Ovary (tissue), 9 donors: ENCODE results near the gene ADI1. TPM values are rescaled to one million over a fixed set of nuclear protein-coding genes. Genes with fewer than 3 reads are reported as not detected.

Source experiments
- DNase-seq, 5 donors: peaks; one replicate each; pipeline ENCODE4 v3.0.0-alpha.2; 2019 to 2020
- H3K27ac ChIP-seq, 2 donors: fragments of 200-600 bp; one replicate each; pipeline versions ENCODE4 v1.5.1 to v1.8.0; 2019 to 2022
- H3K27me3 ChIP-seq: fragments of 200-600 bp; one replicate; pipeline ENCODE4 v1.8.0; 2022
- H3K36me3 ChIP-seq: fragments of 200-600 bp; sonication (generic); one replicate; pipeline ENCODE4 v1.5.1; 2019
- H3K4me1 ChIP-seq: one replicate; pipeline ENCODE4 v1.8.1; 2013; ENCODE audit warnings: mild to moderate bottlenecking, moderate library complexity; ENCODE audit not compliant: insufficient read depth
- H3K4me3 ChIP-seq: fragments of 200-600 bp; sonication (generic); one replicate; pipeline ENCODE4 v1.5.1; 2017
- H3K9me3 ChIP-seq, 2 donors: fragments of 200-600 bp in 1 of 2; sonication (generic) in 1 of 2; one replicate each; pipeline versions ENCODE4 v1.5.1 to v1.8.1; 2013 to 2019; ENCODE audit warnings: mild to moderate bottlenecking in 1 of 2, moderate library complexity in 1 of 2
- EP300 ChIP-seq: sonication (generic); formaldehyde crosslinking; IDR thresholded peaks from one replicate; pipeline ENCODE4 v1.6.1; 2017; ENCODE audit warnings: antibody characterized with exemption
- POLR2A ChIP-seq: fragments of 450-650 bp; IDR thresholded peaks from one replicate; pipeline ENCODE4 v1.6.1; 2017; ENCODE audit warnings: antibody characterized with exemption, mild to moderate bottlenecking, moderate library complexity
- WGBS, 3 donors: extraction: QIAGEN DNeasy Blood & Tissue Kit in 1 of 3; methylation state at CpG; one replicate each; pipeline versions ENCODE4 v1.1.5 to v1.1.7; 2013 to 2017; 5-methylcytosine and 5-hydroxymethylcytosine counted together
- intact Hi-C, 4 donors: fragments of 100-400 bp; cut with DNase I; formaldehyde crosslinking; loops; one replicate each; pipeline versions ENCODE4 v1.11.0 to v1.15.1; 2022 to 2023
- polyA plus RNA-seq, 2 donors: library from polyadenylated mRNA; stranded (reverse); fragments of 200-250 nt in 1 of 2; fragments of 350-450 nt in 1 of 2; fragmentation: Illumina TruSeq in 1 of 2; extraction: RNeasy Lipid Tissue Mini Kit (QIAGEN cat#74804) in 1 of 2; gene quantifications; one replicate each; pipeline ENCODE4 v1.2.3, GENCODE V29; 2013 to 2014
- total RNA-seq, 7 donors: library from RNA; depleted of rRNA in 2 of 7; stranded (reverse); fragments of >200 nt in 2 of 7; fragmentation: NEBNext Ultra II Directional in 3 of 7; extraction: Animal tissue kit (Norgen Biotek cat#: 25700) in 3 of 7; gene quantifications; one replicate each; pipeline versions ENCODE4 v1.1.0 to v1.2.4, GENCODE V29; 2016 to 2023
- TF ChIP-seq, protein P1 (sequence below), 3 donors: fragments of 450-650 bp in 2 of 3; fragments of 200-600 bp in 1 of 3; IDR thresholded peaks; one replicate each; pipeline versions ENCODE4 v1.5.1 to v1.8.0; 2016 to 2022; ENCODE audit warnings: antibody characterized with exemption in 3 of 3, mild to moderate bottlenecking in 1 of 3
- donor health status: DM: no; HTN: no; CAD: no; lungs with moderate emphysema.
- donor health status: DM: no; HTN: no; CAD: no.
- donor health status: Bipolar disorder and iron deficiency.
- donor health status: DM: yes; HTN: yes; CAD: no.
- donor health status: DM: no; HTN: no; CAD: no.
- donor health status: DM: yes; HTN: yes; CAD: no.

ADI1 gene
- total and polyA plus RNA-seq, 9 donors: 35.9 to 77.2 (median 51.9) TPM

DNA sequence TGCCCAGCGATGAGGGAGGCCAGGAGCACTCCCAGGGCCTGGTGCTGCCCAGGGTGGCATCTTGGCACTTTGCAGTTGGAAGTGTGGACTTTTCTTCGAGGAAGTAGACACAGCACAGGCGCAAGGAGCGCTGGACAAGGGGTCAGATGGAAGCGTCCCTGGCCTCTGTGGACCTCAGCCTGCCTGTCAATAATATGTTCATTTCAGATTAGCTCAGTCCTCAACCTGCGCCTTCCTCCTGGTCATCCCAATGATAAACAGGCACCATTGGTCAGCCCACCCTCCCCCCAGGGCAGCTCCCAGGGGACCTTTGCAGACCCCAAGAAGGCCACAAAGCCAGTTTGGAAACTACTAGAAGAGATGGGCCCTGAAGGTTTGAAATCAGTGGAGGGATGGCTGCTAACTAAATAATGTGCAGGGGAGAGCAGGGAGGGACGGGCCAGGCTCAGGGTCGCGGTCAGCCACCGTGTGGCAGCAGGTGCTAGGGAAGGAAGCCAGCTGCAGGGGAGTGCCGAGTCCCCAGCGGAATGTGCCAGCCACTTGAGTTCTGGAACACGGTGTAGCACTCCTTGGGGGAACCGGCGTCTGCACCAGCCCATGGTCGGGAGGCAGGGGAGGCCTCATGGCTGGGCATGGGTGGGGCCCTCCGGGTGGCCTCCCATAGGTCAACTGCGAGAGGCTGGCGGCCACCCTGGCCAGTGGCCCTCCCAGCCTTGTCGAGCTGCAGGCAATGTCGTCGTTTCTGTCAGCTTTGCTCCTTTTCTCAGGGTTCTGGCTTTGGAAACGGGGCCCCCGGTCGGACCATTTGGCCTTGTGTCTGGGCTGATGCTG lies 59.9 kb downstream of the ADI1 start:
- Histone ChIP-seq H3K27me3 (no peaks in the 10 kb centered on the region), H3K4me3 (no peak overlapping the region), H3K9me3 (no peaks in the 10 kb centered on the region), H3K27ac (no peak overlapping the region), H3K4me1 (peaks cover 2% of the 10 kb centered on the region), H3K36me3 (no peaks in the 10 kb centered on the region)
- peak in 1 of 5 donors; percentile 21 for DNase-seq
- WGBS, 3 donors: 84 to 90% (median 85%) methylated on average over 25 of the region's 25 CpGs
- intact Hi-C loops: loop anchor here in 1 of 4 donors (2.0 kb wide), 1 partner anchor 35 kb away; no protein-coding TSS in a partner anchor
- no peak for TF ChIP-seq EP300

DNA sequence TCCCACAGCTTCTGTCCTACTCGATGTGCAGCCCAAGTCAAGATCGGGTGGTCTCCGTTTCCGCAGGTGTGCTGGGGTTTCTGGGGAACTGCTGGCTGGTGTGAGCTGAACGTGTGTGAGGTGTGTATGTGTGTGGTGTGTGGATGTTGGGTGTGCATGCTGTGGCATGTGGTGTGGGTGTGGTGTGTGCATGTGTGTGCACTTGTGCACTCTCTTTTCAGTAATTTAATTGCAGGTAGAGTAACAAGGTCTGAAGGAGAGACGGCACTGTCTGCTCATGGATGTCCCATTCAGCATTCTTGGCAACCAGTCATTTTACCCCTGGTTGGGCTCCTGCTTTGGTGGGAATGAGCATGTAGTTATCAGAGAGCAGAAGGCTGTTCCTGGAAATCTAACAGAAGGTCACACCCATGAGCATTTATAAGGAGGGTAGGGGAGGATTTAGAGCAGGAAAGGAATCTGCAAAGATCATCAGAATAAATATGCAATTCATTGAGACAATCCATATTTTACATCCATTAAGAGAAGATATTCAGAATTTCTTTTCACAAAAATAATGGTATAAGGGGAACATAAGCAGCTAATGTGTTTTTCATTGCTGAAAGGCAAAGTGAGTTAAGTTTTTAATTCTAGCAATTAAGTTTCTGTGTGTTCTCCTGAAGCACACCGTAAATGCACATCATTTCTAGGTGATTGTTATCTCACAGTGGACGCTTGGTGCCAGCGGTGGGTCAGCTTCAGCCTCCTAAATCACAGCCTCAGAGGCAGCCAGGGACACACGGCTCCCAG lies 60.7 kb downstream of the ADI1 start:
- H3K27ac ChIP-seq: no peak overlapping the region
- H3K4me3 ChIP-seq: no peak overlapping the region
- no peak for TF ChIP-seq POLR2A
- no peak for TF ChIP-seq EP300
- TF ChIP-seq, protein P1, sequence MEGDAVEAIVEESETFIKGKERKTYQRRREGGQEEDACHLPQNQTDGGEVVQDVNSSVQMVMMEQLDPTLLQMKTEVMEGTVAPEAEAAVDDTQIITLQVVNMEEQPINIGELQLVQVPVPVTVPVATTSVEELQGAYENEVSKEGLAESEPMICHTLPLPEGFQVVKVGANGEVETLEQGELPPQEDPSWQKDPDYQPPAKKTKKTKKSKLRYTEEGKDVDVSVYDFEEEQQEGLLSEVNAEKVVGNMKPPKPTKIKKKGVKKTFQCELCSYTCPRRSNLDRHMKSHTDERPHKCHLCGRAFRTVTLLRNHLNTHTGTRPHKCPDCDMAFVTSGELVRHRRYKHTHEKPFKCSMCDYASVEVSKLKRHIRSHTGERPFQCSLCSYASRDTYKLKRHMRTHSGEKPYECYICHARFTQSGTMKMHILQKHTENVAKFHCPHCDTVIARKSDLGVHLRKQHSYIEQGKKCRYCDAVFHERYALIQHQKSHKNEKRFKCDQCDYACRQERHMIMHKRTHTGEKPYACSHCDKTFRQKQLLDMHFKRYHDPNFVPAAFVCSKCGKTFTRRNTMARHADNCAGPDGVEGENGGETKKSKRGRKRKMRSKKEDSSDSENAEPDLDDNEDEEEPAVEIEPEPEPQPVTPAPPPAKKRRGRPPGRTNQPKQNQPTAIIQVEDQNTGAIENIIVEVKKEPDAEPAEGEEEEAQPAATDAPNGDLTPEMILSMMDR (IDR thresholded peaks at IDR 0.05): no peak
- no peaks in the 10 kb centered on the region for H3K27me3 ChIP-seq
- peaks cover 2% of the 10 kb centered on the region for H3K4me1 ChIP-seq
- no peaks in the 10 kb centered on the region for H3K36me3 ChIP-seq
- intact Hi-C loops: no loop called here
- 82 to 86% (median 85%) methylated on average over 10 of the region's 10 CpGs for WGBS, 3 donors
- peak in 1 of 5 donors; percentile 17 for DNase-seq
- H3K9me3 ChIP-seq: no peaks in the 10 kb centered on the region

DNA sequence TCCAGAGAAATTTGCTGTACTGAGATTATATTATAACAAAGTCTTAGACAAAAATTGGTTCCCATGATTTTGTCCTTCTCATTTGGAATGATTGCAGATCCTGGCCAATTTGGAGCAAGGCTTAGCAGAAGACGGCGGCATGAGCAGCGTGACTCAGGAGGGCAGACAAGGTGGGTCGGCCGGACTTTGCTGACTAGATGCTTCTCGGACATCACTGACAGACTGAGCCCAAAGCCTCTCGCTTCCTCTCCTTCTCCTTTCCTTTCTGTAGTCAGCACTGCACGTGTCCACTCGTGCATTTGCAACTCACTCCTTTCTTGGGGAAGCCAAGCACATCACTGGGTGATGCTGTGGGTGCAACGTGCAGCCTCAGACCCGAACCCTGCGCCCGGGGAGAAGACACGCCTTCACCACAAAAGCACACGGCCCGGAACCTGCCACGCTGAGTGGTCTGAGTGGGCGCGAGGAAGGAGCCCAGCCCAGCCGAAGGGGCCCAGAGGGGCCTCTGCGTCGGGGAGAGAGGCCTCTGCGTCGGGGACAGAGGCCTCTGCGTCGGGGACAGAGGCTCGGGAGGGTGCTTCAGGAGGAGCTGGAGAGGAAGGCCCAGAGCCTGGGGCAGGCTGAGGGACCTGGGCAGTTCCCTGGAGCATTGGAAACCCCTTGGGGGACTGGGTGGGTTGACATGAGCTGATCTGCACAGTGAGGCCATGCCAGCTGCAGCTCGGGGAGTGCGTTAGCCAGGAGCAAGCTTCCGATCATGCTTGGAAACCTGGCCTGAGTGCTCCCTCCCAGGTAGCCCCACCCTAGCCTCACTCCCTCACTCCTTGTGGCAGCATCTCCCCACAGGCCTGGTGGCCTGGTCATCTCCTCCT lies 61.6 kb downstream of the ADI1 start:
- Histone ChIP-seq H3K27ac (no peak overlapping the region), H3K4me1 (peaks cover 2% of the 10 kb centered on the region), H3K27me3 (no peaks in the 10 kb centered on the region), H3K4me3 (no peak overlapping the region), H3K36me3 (no peaks in the 10 kb centered on the region), H3K9me3 (no peaks in the 10 kb centered on the region)
- intact Hi-C loops: no loop called here
- peak in 1 of 5 donors; percentile 13 for DNase-seq
- TF ChIP-seq, protein P1 (IDR thresholded peaks at IDR 0.05): no peak
- TF ChIP-seq POLR2A: no peak
- no peak for TF ChIP-seq EP300
- 88 to 92% (median 91%) methylated on average over 30 of the region's 30 CpGs for WGBS, 3 donors

DNA sequence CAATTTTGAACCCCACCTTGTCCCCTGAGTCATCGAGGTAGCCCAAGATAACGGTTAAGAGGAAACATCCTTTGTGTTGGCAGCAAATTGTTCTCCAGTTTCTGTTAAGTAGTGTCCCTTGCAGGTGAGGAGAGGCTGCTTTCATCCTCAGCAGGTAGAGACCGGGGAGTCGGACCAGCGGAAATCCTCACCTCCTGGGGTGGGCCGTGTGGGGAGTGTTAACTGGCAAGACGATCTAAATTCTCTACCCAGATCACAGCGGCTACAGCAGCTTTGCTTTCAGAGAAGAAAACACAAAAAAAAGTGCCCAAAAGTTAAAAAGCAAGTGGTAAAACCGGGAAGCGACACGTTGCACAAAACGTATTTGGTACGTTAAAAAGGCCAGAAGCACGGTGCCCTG lies 63.2 kb downstream of the ADI1 start:
- H3K36me3 ChIP-seq: no peaks in the 10 kb centered on the region
- intact Hi-C loops: no loop called here
- no peaks in the 10 kb centered on the region for H3K27me3 ChIP-seq
- TF ChIP-seq EP300 (no peak), POLR2A (no peak)
- TF ChIP-seq, protein P1 (IDR thresholded peaks at IDR 0.05): no peak
- 94 to 95% (median 95%) methylated on average over 14 of the region's 14 CpGs for whole genome bisulfite sequencing, 3 donors
- H3K27ac ChIP-seq: no peak overlapping the region
- no peaks in the 10 kb centered on the region for H3K9me3 ChIP-seq
- H3K4me1 ChIP-seq: no peaks in the 10 kb centered on the region
- H3K4me3 ChIP-seq: no peak overlapping the region
- DNase-seq: no peak
